Dendritic cell treated with granulocyte-macrophage colony-stimulating factor and Interleukin-4, amounts not matched to agents 40 ng/mL and 50 ng/mL, for 4 days (primary cell): Measurements from ENCODE around the gene EIF2B5.
"Not testable (repeated sequence)": the region's sequence is repeated elsewhere in the genome, so short reads cannot be mapped to it uniquely, and the experiment has no call there.

Source experiments
- H3K27ac Mint-ChIP-seq: one replicate; pipeline ENCODE4 v1.8.0; 2022; ENCODE audit warnings: mild to moderate bottlenecking, mixed read lengths
- H3K27me3 Mint-ChIP-seq: one replicate; pipeline ENCODE4 v1.8.0; 2022; ENCODE audit warnings: mild to moderate bottlenecking, mixed read lengths
- H3K36me3 Mint-ChIP-seq: one replicate; pipeline ENCODE4 v1.8.0; 2022; ENCODE audit warnings: low read depth, mixed read lengths
- H3K4me1 Mint-ChIP-seq: one replicate; pipeline ENCODE4 v1.8.0; 2022; ENCODE audit warnings: low read depth, mixed read lengths
- H3K4me3 Mint-ChIP-seq: one replicate; pipeline ENCODE4 v1.8.0; 2022; ENCODE audit warnings: mild to moderate bottlenecking, moderate library complexity, mixed read lengths
- H3K9me3 Mint-ChIP-seq: one replicate; pipeline ENCODE4 v1.8.0; 2022; ENCODE audit warnings: mixed read lengths
- intact Hi-C: fragments of 100-400 bp; cut with micrococcal nuclease; formaldehyde crosslinking; loops from one replicate; pipeline ENCODE4 v1.15.0; 2022

Gene EIF2B5

GRCh38 chr3:184135149-184135910 is at the start of gene EIF2B5:
EIF2B5 (plus strand) TSS chr3:184135358; CDS start chr3:184135386, 28 bp downstream.
- Mint-ChIP-seq H3K4me1 (peaks cover 27% of the 10 kb centered on the region), H3K9me3 (no peaks in the 10 kb centered on the region), H3K27ac (peak within 1 kb of the TSS; percentile 87)

GRCh38 chr3:184085389-184085852 is 49.7 kb upstream of the EIF2B5 start:
- Mint-ChIP-seq H3K36me3 (no peaks in the 10 kb centered on the region), H3K4me3 (no peak overlapping the region), H3K9me3 (peaks cover 35% of the 10 kb centered on the region), H3K4me1 (peaks cover 7% of the 10 kb centered on the region), H3K27ac (no peak overlapping the region), H3K27me3 (peaks cover 1% of the 10 kb centered on the region)
- intact Hi-C loops, result no loop called here

More at GRCh38 chr3:184135149-184135910, at the start of gene EIF2B5:
- intact Hi-C loops, result loop anchor here (1.0 to 10.0 kb wide), 6 partner anchors 20 to 241 kb away; partner anchors contain the start of genes ABCF3, AP2M1, DVL3 and EEF1AKMT4
- no peaks in the 10 kb centered on the region for H3K27me3 Mint-ChIP-seq
- peaks cover 41% of the 10 kb centered on the region for H3K36me3 Mint-ChIP-seq
- peak within 1 kb of the TSS; percentile 95 for H3K4me3 Mint-ChIP-seq

GRCh38 chr3:184092199-184092598 is 43.0 kb upstream of the EIF2B5 start:
- Mint-ChIP-seq H3K36me3 (no peaks in the 10 kb centered on the region), H3K4me3 (no peak overlapping the region), H3K27me3 (peaks cover 10% of the 10 kb centered on the region), H3K9me3 (peaks cover 27% of the 10 kb centered on the region), H3K27ac (no peak overlapping the region), H3K4me1 (no peaks in the 10 kb centered on the region)
- intact Hi-C loops, result no loop called here

GRCh38 chr3:184096811-184097383 is 38.3 kb upstream of the EIF2B5 start, which contains the start of gene HTR3E:
HTR3E (plus strand) TSS chr3:184097064; CDS start chr3:184097530, 466 bp downstream.
- intact Hi-C loops, result no loop called here
- Mint-ChIP-seq H3K27ac (no peak within 1 kb of the TSS), H3K4me3 (no peak within 1 kb of the TSS), H3K27me3 (peaks cover 11% of the 10 kb centered on the region), H3K36me3 (no peaks in the 10 kb centered on the region), H3K4me1 (no peaks in the 10 kb centered on the region), H3K9me3 (peaks cover 15% of the 10 kb centered on the region)

GRCh38 chr3:184097556-184097955 is 37.6 kb upstream of the EIF2B5 start:
- no peak overlapping the region for H3K4me3 Mint-ChIP-seq
- peaks cover 8% of the 10 kb centered on the region for H3K9me3 Mint-ChIP-seq
- H3K27ac Mint-ChIP-seq, result no peak overlapping the region
- H3K27me3 Mint-ChIP-seq, result peaks cover 11% of the 10 kb centered on the region
- intact Hi-C loops, result no loop called here
- no peaks in the 10 kb centered on the region for H3K4me1 Mint-ChIP-seq
- no peaks in the 10 kb centered on the region for H3K36me3 Mint-ChIP-seq

- intact Hi-C loops, result no loop called here
- Mint-ChIP-seq H3K4me3 (no peak overlapping the region), H3K27ac (no peak overlapping the region), H3K4me1 (no peaks in the 10 kb centered on the region), H3K36me3 (no peaks in the 10 kb centered on the region), H3K27me3 (peaks cover 9% of the 10 kb centered on the region), H3K9me3 (no peaks in the 10 kb centered on the region)
Observed at GRCh38 chr3:184099806-184100686, 35.1 kb upstream of the EIF2B5 start.

GRCh38 chr3:184110316-184110725 is 24.8 kb upstream of the EIF2B5 start:
- intact Hi-C loops, result no loop called here
- Mint-ChIP-seq H3K36me3 (no peaks in the 10 kb centered on the region), H3K9me3 (no peaks in the 10 kb centered on the region), H3K27ac (no peak overlapping the region), H3K4me1 (no peaks in the 10 kb centered on the region), H3K4me3 (no peak overlapping the region), H3K27me3 (peaks cover 3% of the 10 kb centered on the region)

- intact Hi-C loops, result no loop called here
- H3K4me1 Mint-ChIP-seq, result no peaks in the 10 kb centered on the region
- no peak overlapping the region for H3K27ac Mint-ChIP-seq
Observed at GRCh38 chr3:184116017-184116416, 19.1 kb upstream of the EIF2B5 start.

GRCh38 chr3:184117636-184118035 is 17.5 kb upstream of the EIF2B5 start:
- Mint-ChIP-seq H3K27ac (no peak overlapping the region), H3K4me1 (no peaks in the 10 kb centered on the region), H3K36me3 (no peaks in the 10 kb centered on the region), H3K9me3 (no peaks in the 10 kb centered on the region), H3K27me3 (peaks cover 5% of the 10 kb centered on the region), H3K4me3 (no peak overlapping the region)
- intact Hi-C loops, result no loop called here

More at GRCh38 chr3:184116017-184116416, 19.1 kb upstream of the EIF2B5 start:
- no peaks in the 10 kb centered on the region for H3K9me3 Mint-ChIP-seq
- H3K27me3 Mint-ChIP-seq, result peaks cover 2% of the 10 kb centered on the region
- no peaks in the 10 kb centered on the region for H3K36me3 Mint-ChIP-seq
- no peak overlapping the region for H3K4me3 Mint-ChIP-seq

- H3K27ac Mint-ChIP-seq, H3K36me3 Mint-ChIP-seq, intact Hi-C loops, H3K27me3 Mint-ChIP-seq, H3K4me3 Mint-ChIP-seq, H3K9me3 Mint-ChIP-seq, H3K4me1 Mint-ChIP-seq: not testable (repeated sequence)
Observed at GRCh38 chr3:184121031-184121430, 14.1 kb upstream of the EIF2B5 start.

GRCh38 chr3:184126006-184126405 is 9.2 kb upstream of the EIF2B5 start:
- Mint-ChIP-seq H3K9me3 (no peaks in the 10 kb centered on the region), H3K4me1 (no peaks in the 10 kb centered on the region)

GRCh38 chr3:184129012-184129411 is 6.1 kb upstream of the EIF2B5 start:
- intact Hi-C loops, result no loop called here
- Mint-ChIP-seq H3K36me3 (no peaks in the 10 kb centered on the region), H3K4me3 (no peak overlapping the region), H3K4me1 (peaks cover 3% of the 10 kb centered on the region), H3K27ac (no peak overlapping the region), H3K9me3 (no peaks in the 10 kb centered on the region), H3K27me3 (no peaks in the 10 kb centered on the region)

More at GRCh38 chr3:184126006-184126405, 9.2 kb upstream of the EIF2B5 start:
- intact Hi-C loops, result no loop called here
- Mint-ChIP-seq H3K27me3 (peaks cover 2% of the 10 kb centered on the region), H3K27ac (no peak overlapping the region), H3K36me3 (no peaks in the 10 kb centered on the region), H3K4me3 (no peak overlapping the region)

GRCh38 chr3:184132945-184133344 is 2.2 kb upstream of the EIF2B5 start:
- no peaks in the 10 kb centered on the region for H3K27me3 Mint-ChIP-seq
- H3K9me3 Mint-ChIP-seq, result no peaks in the 10 kb centered on the region
- intact Hi-C loops, result loop anchor here (10.0 kb wide), 1 partner anchor 238 kb away; no protein-coding TSS in a partner anchor
- peaks cover 27% of the 10 kb centered on the region for H3K4me1 Mint-ChIP-seq
- H3K36me3 Mint-ChIP-seq, result peaks cover 17% of the 10 kb centered on the region
- no peak overlapping the region for H3K4me3 Mint-ChIP-seq
- H3K27ac Mint-ChIP-seq, result no peak overlapping the region
